Stomach smooth muscle (tissue), 2 donors: ENCODE results near the gene CCT3.

ENCODE experiments used
- H3K27ac ChIP-seq: one replicate; pipeline ENCODE4 v1.7.0; 2013; ENCODE audit warnings: mild to moderate bottlenecking, low read length, inconsistent platforms
- H3K27me3 ChIP-seq, 2 donors: one replicate each; pipeline ENCODE4 v1.7.0; 2013; ENCODE audit warnings: low read length in 2 of 2; ENCODE audit not compliant: insufficient read depth in 2 of 2, control insufficient read depth in 1 of 2
- H3K36me3 ChIP-seq, 2 donors: one replicate each; pipeline ENCODE4 v1.7.0; 2013; ENCODE audit warnings: low read length in 2 of 2; ENCODE audit not compliant: control insufficient read depth in 2 of 2, insufficient read depth in 2 of 2
- H3K4me1 ChIP-seq: one replicate; pipeline ENCODE4 v1.7.0; 2013; ENCODE audit warnings: low read length; ENCODE audit not compliant: control insufficient read depth, insufficient read depth
- H3K4me3 ChIP-seq, 2 donors: one replicate each; pipeline ENCODE4 v1.7.0; 2013; ENCODE audit warnings: low read length in 2 of 2
- H3K9ac ChIP-seq, 2 donors: one replicate each; pipeline ENCODE4 v1.7.0; 2013; ENCODE audit warnings: low read length in 2 of 2, mild to moderate bottlenecking in 1 of 2
- H3K9me3 ChIP-seq, 2 donors: one replicate each; pipeline ENCODE4 v1.7.0; 2013; ENCODE audit warnings: low read length in 2 of 2; ENCODE audit not compliant: control insufficient read depth in 2 of 2
- donor health status: healthy.
- donor health status: Pancreatic carcinoma.

Gene CCT3

GRCh38 chr1:156338180-156338976, at the start of gene CCT3, which contains the start of gene TSACC:
TSS of gene CCT3 (minus strand) at chr1:156338292. CDS start at chr1:156338184, 108 bp downstream.
TSS of gene TSACC (plus strand) at chr1:156338526. CDS start at chr1:156339758, 1,232 bp downstream.
- peaks cover 14% of the 10 kb centered on the region for H3K4me1 ChIP-seq
- H3K36me3 ChIP-seq: peaks cover 14 to 18% of the 10 kb centered on the region in 2 donors
- H3K9ac ChIP-seq: peak within 1 kb of the TSS; percentile 76 to 93
- H3K27ac ChIP-seq: peak within 1 kb of the TSS; percentile 76
- H3K27me3 ChIP-seq: no peaks in the 10 kb centered on the region
- H3K9me3 ChIP-seq: no peaks in the 10 kb centered on the region
- peak within 1 kb of the TSS; percentile 85 to 98 for H3K4me3 ChIP-seq

DNA sequence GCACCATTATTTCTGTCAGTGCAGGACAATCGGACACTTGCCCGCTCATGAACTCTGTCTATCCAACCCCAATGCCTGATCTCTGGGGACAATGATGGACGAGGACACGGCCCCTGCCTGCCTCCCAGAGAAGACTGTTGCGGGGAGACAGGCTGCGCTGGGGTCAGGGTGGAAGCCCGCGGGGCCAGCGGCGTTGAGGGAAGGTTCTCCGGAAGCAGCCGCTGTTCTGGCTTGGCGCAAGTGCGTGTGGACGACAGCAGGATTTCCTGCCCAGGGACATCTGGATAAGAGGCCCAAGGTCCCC, 49.7 kb upstream of the CCT3 start:
- no peaks in the 10 kb centered on the region for H3K9me3 ChIP-seq
- H3K4me1 ChIP-seq: peaks cover 9% of the 10 kb centered on the region
- H3K27me3 ChIP-seq: peaks cover 39 to 48% of the 10 kb centered on the region in 2 donors
- H3K36me3 ChIP-seq: no peaks in the 10 kb centered on the region
- no peak overlapping the region for H3K27ac ChIP-seq
- H3K9ac ChIP-seq: no peak overlapping the region
- H3K4me3 ChIP-seq: no peak overlapping the region

DNA sequence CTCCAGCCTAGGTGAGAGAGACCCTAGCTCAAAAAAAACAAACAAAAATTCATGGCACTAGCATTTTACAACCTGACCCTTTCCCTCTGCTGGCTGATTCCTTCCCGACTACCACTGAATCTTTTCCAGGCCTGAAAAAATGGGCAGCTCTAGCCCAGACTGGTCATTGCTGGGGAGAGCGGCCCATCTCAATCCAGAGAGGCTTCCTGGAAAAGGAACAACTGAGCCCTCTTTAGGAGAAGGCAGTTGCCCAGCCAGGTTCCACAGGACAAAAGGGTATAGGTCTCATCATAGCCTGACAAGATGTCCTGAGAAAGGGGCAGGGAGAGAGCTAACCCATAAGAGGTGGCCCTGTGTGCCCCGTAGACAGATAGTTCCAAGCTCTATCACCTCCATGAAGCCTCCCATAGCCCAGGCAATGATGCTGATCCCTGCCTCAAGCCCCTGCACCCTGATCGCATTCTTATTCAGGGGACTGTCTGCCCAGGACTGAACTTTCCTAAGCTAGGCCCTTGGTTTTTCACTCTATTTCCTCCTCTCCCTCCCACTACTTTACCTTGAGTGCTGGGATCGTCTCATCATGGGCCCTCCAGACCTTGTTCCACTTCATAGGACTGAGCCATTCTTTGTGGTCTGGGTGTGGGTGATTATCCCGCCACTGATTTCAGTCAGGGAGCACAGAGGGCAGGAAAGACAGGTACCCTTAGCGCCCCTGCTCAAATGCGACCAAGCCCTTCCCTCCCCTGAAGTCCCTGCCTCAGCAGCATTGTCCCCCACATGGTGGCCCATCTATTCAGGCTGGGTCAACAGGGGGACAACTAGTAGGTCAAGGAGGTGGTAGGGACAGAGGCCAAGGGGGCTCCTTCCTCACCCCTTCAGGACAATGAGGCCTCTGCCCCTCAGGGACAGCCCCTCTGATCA, 49.1 kb upstream of the CCT3 start:
- Histone ChIP-seq H3K36me3 (no peaks in the 10 kb centered on the region), H3K9ac (no peak overlapping the region), H3K4me1 (peaks cover 9% of the 10 kb centered on the region), H3K27me3 (peaks cover 39 to 44% of the 10 kb centered on the region in 2 donors), H3K27ac (no peak overlapping the region), H3K9me3 (no peaks in the 10 kb centered on the region), H3K4me3 (no peak overlapping the region)

GRCh38 chr1:156386134-156386901, 48.2 kb upstream of the CCT3 start:
- Histone ChIP-seq H3K4me3 (no peak overlapping the region), H3K27ac (no peak overlapping the region), H3K9ac (no peak overlapping the region), H3K9me3 (no peaks in the 10 kb centered on the region), H3K4me1 (peaks cover 9% of the 10 kb centered on the region), H3K36me3 (no peaks in the 10 kb centered on the region), H3K27me3 (peaks cover 32 to 37% of the 10 kb centered on the region in 2 donors)

- no peak overlapping the region for H3K9ac ChIP-seq
Observed at GRCh38 chr1:156385534-156386031, 47.5 kb upstream of the CCT3 start.

DNA sequence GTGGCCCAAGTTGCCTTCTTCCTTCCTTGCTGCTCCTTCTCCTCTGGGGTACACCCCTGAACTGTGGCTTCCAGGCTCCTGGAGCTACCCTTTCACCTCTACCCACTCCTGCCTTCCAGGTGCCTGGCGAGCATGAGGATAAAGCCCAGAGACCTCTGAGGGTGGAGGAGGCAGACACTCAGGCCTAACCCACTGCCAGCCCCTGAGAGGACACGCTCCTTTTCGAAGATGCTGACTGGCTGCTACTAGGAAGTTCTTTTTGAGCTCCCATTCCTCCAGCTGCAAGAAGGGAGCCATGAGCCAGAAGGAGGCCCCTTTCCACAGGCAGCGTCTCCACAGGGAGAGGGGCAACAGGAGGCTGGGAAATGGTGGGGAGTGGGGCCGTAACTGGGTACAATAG, 46.6 kb upstream of the CCT3 start:
- no peak overlapping the region for H3K4me3 ChIP-seq
- H3K4me1 ChIP-seq: peaks cover 9% of the 10 kb centered on the region
- no peak overlapping the region for H3K27ac ChIP-seq
- H3K9ac ChIP-seq: no peak overlapping the region
- H3K27me3 ChIP-seq: peaks cover 21 to 25% of the 10 kb centered on the region in 2 donors
- no peaks in the 10 kb centered on the region for H3K9me3 ChIP-seq
- H3K36me3 ChIP-seq: no peaks in the 10 kb centered on the region

More at GRCh38 chr1:156385534-156386031, 47.5 kb upstream of the CCT3 start:
- no peak overlapping the region for H3K27ac ChIP-seq
- no peaks in the 10 kb centered on the region for H3K36me3 ChIP-seq
- peaks cover 9% of the 10 kb centered on the region for H3K4me1 ChIP-seq
- no peak overlapping the region for H3K4me3 ChIP-seq
- H3K27me3 ChIP-seq: peaks cover 29 to 30% of the 10 kb centered on the region in 2 donors
- H3K9me3 ChIP-seq: no peaks in the 10 kb centered on the region

DNA sequence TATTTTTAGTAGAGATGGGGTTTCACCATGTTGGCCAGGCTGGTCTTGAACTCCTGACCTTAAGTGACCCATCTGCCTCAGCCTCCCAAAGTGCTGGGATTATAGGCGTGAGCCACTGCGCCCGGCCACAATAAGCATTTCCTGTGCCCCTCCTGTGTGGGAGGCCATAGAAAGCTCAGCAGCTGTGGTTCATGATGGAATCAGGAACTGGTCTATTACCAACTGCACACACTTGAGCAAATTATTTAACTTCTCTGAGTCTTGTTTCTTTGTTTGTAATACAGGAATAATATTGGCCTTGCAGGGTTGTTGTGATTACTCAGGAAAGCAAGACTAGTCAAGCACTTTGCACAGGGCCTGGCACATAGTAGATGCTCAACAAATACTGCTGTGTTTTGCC, 45.9 kb upstream of the CCT3 start:
- no peaks in the 10 kb centered on the region for H3K9me3 ChIP-seq
- H3K27me3 ChIP-seq: peaks cover 16 to 19% of the 10 kb centered on the region in 2 donors
- H3K36me3 ChIP-seq: no peaks in the 10 kb centered on the region
- no peak overlapping the region for H3K27ac ChIP-seq
- H3K9ac ChIP-seq: no peak overlapping the region
- H3K4me1 ChIP-seq: peaks cover 9% of the 10 kb centered on the region
- H3K4me3 ChIP-seq: no peak overlapping the region

GRCh38 chr1:156383023-156383422, 44.9 kb upstream of the CCT3 start:
- Histone ChIP-seq H3K9ac (no peak overlapping the region), H3K27me3 (peaks cover 8 to 13% of the 10 kb centered on the region in 2 donors), H3K4me3 (no peak overlapping the region), H3K9me3 (no peaks in the 10 kb centered on the region), H3K4me1 (peaks cover 2% of the 10 kb centered on the region), H3K36me3 (no peaks in the 10 kb centered on the region), H3K27ac (no peak overlapping the region)

- Histone ChIP-seq H3K9ac (no peak overlapping the region), H3K4me3 (no peak overlapping the region), H3K4me1 (no peaks in the 10 kb centered on the region), H3K27me3 (peaks cover 3 to 9% of the 10 kb centered on the region in 2 donors), H3K36me3 (no peaks in the 10 kb centered on the region), H3K9me3 (no peaks in the 10 kb centered on the region), H3K27ac (no peak overlapping the region)
Observed at GRCh38 chr1:156382561-156382960, 44.5 kb upstream of the CCT3 start.
